Heart left ventricle (tissue), 16 donors: Measurements from ENCODE around the gene PIK3R6. TPM values are rescaled to one million over a fixed set of nuclear protein-coding genes. Genes with fewer than 3 reads are reported as not detected.

ENCODE experiments used
- ATAC-seq, 4 donors: fragments of 200-7000 bp; cut with Tn5 transposase; one replicate each; pipeline ENCODE4 v1.9.1; 2020 to 2022; ENCODE audit warnings: moderate library complexity in 4 of 4, mild to moderate bottlenecking in 3 of 4, moderate number of reproducible peaks in 1 of 4
- DNase-seq, 5 donors: peaks; one replicate each; pipeline ENCODE4 v3.0.0-alpha.2; 2020
- H3K27ac ChIP-seq, 12 donors: fragments of 200-600 bp; sonication (generic) in 4 of 12; one replicate each; pipeline versions ENCODE4 v1.5.0 to v1.8.0; 2016 to 2022; ENCODE audit warnings: mild to moderate bottlenecking in 2 of 12
- H3K27me3 ChIP-seq, 9 donors: fragments of 200-600 bp; sonication (generic) in 2 of 9; one replicate each; pipeline versions ENCODE4 v1.5.1 to v1.8.0; 2016 to 2022; ENCODE audit warnings: mild to moderate bottlenecking in 3 of 9
- H3K36me3 ChIP-seq, 9 donors: fragments of 200-600 bp; sonication (generic) in 2 of 9; one replicate each; pipeline versions ENCODE4 v1.5.0 to v1.8.0; 2018 to 2022; ENCODE audit warnings: mild to moderate bottlenecking in 2 of 9
- H3K4me1 ChIP-seq, 12 donors: fragments of 200-600 bp; sonication (generic) in 4 of 12; one replicate each; pipeline versions ENCODE4 v1.5.0 to v1.8.0; 2016 to 2022; ENCODE audit warnings: mild to moderate bottlenecking in 3 of 12
- H3K4me3 ChIP-seq, 12 donors: fragments of 200-600 bp; sonication (generic) in 4 of 12; one replicate each; pipeline versions ENCODE4 v1.5.0 to v1.8.0; 2017 to 2022; ENCODE audit warnings: mild to moderate bottlenecking in 9 of 12, moderate library complexity in 4 of 12
- H3K9me3 ChIP-seq, 12 donors: fragments of 200-600 bp; sonication (generic) in 4 of 12; one replicate each; pipeline versions ENCODE4 v1.5.0 to v1.8.0; 2016 to 2022; ENCODE audit warnings: mild to moderate bottlenecking in 1 of 12
- CTCF ChIP-seq, 12 donors: fragments of 200-600 bp; sonication (generic) in 4 of 12; IDR thresholded peaks; one replicate each; pipeline versions ENCODE4 v1.5.0 to v1.8.0; 2018 to 2022; ENCODE audit warnings: antibody characterized with exemption in 12 of 12, mild to moderate bottlenecking in 5 of 12
- POLR2A ChIP-seq, 2 donors: fragments of 450-650 bp; IDR thresholded peaks; one replicate each; pipeline ENCODE4 v1.6.1; 2017; ENCODE audit warnings: antibody characterized with exemption in 2 of 2, mild to moderate bottlenecking in 2 of 2, moderate library complexity in 2 of 2
- WGBS, 4 donors: extraction: QIAGEN DNeasy Blood & Tissue Kit in 2 of 4; methylation state at CpG; one replicate each; pipeline versions ENCODE4 v1.1.5 to v1.1.7; 2013 to 2018; 5-methylcytosine and 5-hydroxymethylcytosine counted together
- intact Hi-C, 10 donors: fragments of 100-400 bp; cut with DNase I; formaldehyde crosslinking; loops; one replicate each; pipeline versions ENCODE4 v1.11.1 to v1.14.2; 2022
- polyA plus RNA-seq, 2 donors: library from polyadenylated mRNA; stranded (reverse); fragments of 200-250 nt; gene quantifications; one replicate each; pipeline ENCODE4 v1.2.3, GENCODE V29; 2013
- total RNA-seq, 9 donors: library from RNA; depleted of rRNA in 2 of 9; stranded (reverse); fragments of >200 nt in 2 of 9; fragmentation: NEBNext Ultra II Directional in 3 of 9; extraction: Animal tissue kit (Norgen Biotek cat#: 25700) in 3 of 9; gene quantifications; one replicate each; pipeline versions ENCODE4 v1.1.0 to v1.2.4, GENCODE V29; 2016 to 2023
- donor health status: ischemic (EF 13 %, LVEDD 7.1; RV severe dilation, severe dysfunction).
- donor health status: healthy with polysubstance abuse.
- donor health status: DM: no; HTN: yes; CAD: no.
- donor health status: DM: no; HTN: no; CAD: no.
- donor health status: ischemic (EF 25% LVEDD 6.9; RV normal size, moderate dysfunction).
- donor health status: ischemic (EF 25% LVEDD 5.7; RV mildly dilated, moderate dysfunction).
- donor health status: healthy.
- donor health status: DM: yes; HTN: yes; CAD: no.
- donor health status: ischemic (EF 35%, LVEDD 5.7; RV mildly dilated, moderate dysfunction).
- donor health status: nonischemic (EF 11% LVEDD 7.7; RV severe dilation, severe dysfunction).
- donor health status: DM: yes; HTN: yes; CAD: no.
- donor health status: PGD.
- donor health status: ischemic (EF 29% LVEDD 5.4; RV normal size, mild dysfunction).
- donor health status: nonischemic (EF 23%, LVEDD 6.1; RV moderate dilation, normal function).

The PIK3R6 gene
- total and polyA plus RNA-seq, 11 donors: 0.21 to 5.4 (median 1.0) TPM

- no peak overlapping the region for H3K4me3 ChIP-seq
- no peaks in the 10 kb centered on the region for H3K4me1 ChIP-seq
- 84 to 91% (median 89%) methylated on average over 5 of the region's 5 CpGs for WGBS, 4 donors
- TF ChIP-seq CTCF (IDR thresholded peaks at IDR 0.05) (no peak), POLR2A (IDR thresholded peaks at IDR 0.05) (no peak)
- no peak overlapping the region for H3K27ac ChIP-seq
- intact Hi-C loops: no loop called here
- H3K9me3 ChIP-seq: peaks cover 0 to 15% (median 3%) of the 10 kb centered on the region in 12 donors
- H3K27me3 ChIP-seq: no peaks in the 10 kb centered on the region
- H3K36me3 ChIP-seq: no peaks in the 10 kb centered on the region
- DNase-seq: no peak
- no peak for ATAC-seq
Observed at GRCh38 chr17:8822401-8823035, 45.0 kb downstream of the PIK3R6 start.

GRCh38 chr17:8821446-8822105 is 45.9 kb downstream of the PIK3R6 start:
- H3K4me3 ChIP-seq: no peak overlapping the region
- TF ChIP-seq POLR2A (IDR thresholded peaks at IDR 0.05) (no peak), CTCF (IDR thresholded peaks at IDR 0.05) (no peak)
- intact Hi-C loops: no loop called here
- no peaks in the 10 kb centered on the region for H3K27me3 ChIP-seq
- no peaks in the 10 kb centered on the region for H3K36me3 ChIP-seq
- 87 to 89% (median 88%) methylated on average over 10 of the region's 10 CpGs for WGBS, 4 donors
- no peak for ATAC-seq
- peaks cover 0 to 15% (median 3%) of the 10 kb centered on the region in 12 donors for H3K9me3 ChIP-seq
- no peak for DNase-seq
- H3K4me1 ChIP-seq: no peaks in the 10 kb centered on the region
- no peak overlapping the region for H3K27ac ChIP-seq

- WGBS, 4 donors: 79 to 82% (median 81%) methylated on average over 8 of the region's 8 CpGs
- no peaks in the 10 kb centered on the region for H3K27me3 ChIP-seq
- H3K4me3 ChIP-seq: no peak overlapping the region
- H3K4me1 ChIP-seq: no peaks in the 10 kb centered on the region
- TF ChIP-seq CTCF (IDR thresholded peaks at IDR 0.05) (no peak), POLR2A (IDR thresholded peaks at IDR 0.05) (no peak)
- H3K9me3 ChIP-seq: peaks cover 0 to 14% (median 3%) of the 10 kb centered on the region in 12 donors
- DNase-seq (no peak), ATAC-seq (no peak)
- intact Hi-C loops: no loop called here
- H3K36me3 ChIP-seq: no peaks in the 10 kb centered on the region
- H3K27ac ChIP-seq: no peak overlapping the region
Observed at GRCh38 chr17:8820311-8821010, 47.0 kb downstream of the PIK3R6 start.

GRCh38 chr17:8818654-8819330 is 48.7 kb downstream of the PIK3R6 start:
- intact Hi-C loops: no loop called here
- H3K4me1 ChIP-seq: no peaks in the 10 kb centered on the region
- no peak for ATAC-seq
- H3K36me3 ChIP-seq: no peaks in the 10 kb centered on the region
- 31 to 48% (median 40%) methylated on average over 3 of the region's 3 CpGs for WGBS, 4 donors
- no peak overlapping the region for H3K27ac ChIP-seq
- H3K9me3 ChIP-seq: no peaks in the 10 kb centered on the region
- H3K4me3 ChIP-seq: no peak overlapping the region
- DNase-seq: no peak
- no peaks in the 10 kb centered on the region for H3K27me3 ChIP-seq
- TF ChIP-seq CTCF (IDR thresholded peaks at IDR 0.05) (no peak), POLR2A (IDR thresholded peaks at IDR 0.05) (no peak)
